Measurements from ENCODE around the gene KBTBD3.

The KBTBD3 gene
- total RNA-seq, result 4.5 to 6.4 (median 5.7) reads per million in 3 donors

GRCh38 chr11:106076919-106077608 is at the start of gene KBTBD3:
KBTBD3 (minus strand) TSS chr11:106077347; CDS start chr11:106059097, 18,250 bp downstream.
- no peaks in the 10 kb centered on the region for H3K9me3 ChIP-seq (ENCODE audit: control insufficient read depth, low read length)
- DNase-seq, result peak; percentile 95 to 99 (median 97)
- peak within 1 kb of the TSS; percentile 87 for H3K27ac ChIP-seq (ENCODE audit: insufficient read depth, low read length, poor library complexity, severe bottlenecking)
- H3K4me3 ChIP-seq (ENCODE audit: insufficient read depth, low read depth, low read length, poor library complexity, severe bottlenecking), result peak within 1 kb of the TSS; percentile 84
- H3K36me3 ChIP-seq (ENCODE audit: control insufficient read depth, insufficient read depth, low read length), result peaks cover 9% of the 10 kb centered on the region
- no peaks in the 10 kb centered on the region for H3K27me3 ChIP-seq (replicated peaks; ENCODE audit: control insufficient read depth, insufficient read depth, low read length, poor library complexity, severe bottlenecking)
- peaks cover 13% of the 10 kb centered on the region for H3K4me1 ChIP-seq (ENCODE audit: control insufficient read depth, insufficient read depth, low read length, poor library complexity, severe bottlenecking)

GRCh38 chr11:106121570-106122320 is 44.6 kb upstream of the KBTBD3 start:
- no peaks in the 10 kb centered on the region for H3K4me1 ChIP-seq (ENCODE audit: control insufficient read depth, insufficient read depth, low read length, poor library complexity, severe bottlenecking)
- H3K27ac ChIP-seq (ENCODE audit: insufficient read depth, low read length, poor library complexity, severe bottlenecking), result no peak overlapping the region
- no peak overlapping the region for H3K4me3 ChIP-seq (ENCODE audit: insufficient read depth, low read depth, low read length, poor library complexity, severe bottlenecking)
- no peak for DNase-seq
- no peaks in the 10 kb centered on the region for H3K9me3 ChIP-seq (ENCODE audit: control insufficient read depth, low read length)
- peaks cover 7% of the 10 kb centered on the region for H3K27me3 ChIP-seq (replicated peaks; ENCODE audit: control insufficient read depth, insufficient read depth, low read length, poor library complexity, severe bottlenecking)
- H3K36me3 ChIP-seq (ENCODE audit: control insufficient read depth, insufficient read depth, low read length), result no peaks in the 10 kb centered on the region

GRCh38 chr11:106105986-106106385 is 28.8 kb upstream of the KBTBD3 start:
- no peaks in the 10 kb centered on the region for H3K9me3 ChIP-seq (ENCODE audit: control insufficient read depth, low read length)
- no peak for DNase-seq
- no peak overlapping the region for H3K27ac ChIP-seq (ENCODE audit: insufficient read depth, low read length, poor library complexity, severe bottlenecking)
- H3K4me1 ChIP-seq (ENCODE audit: control insufficient read depth, insufficient read depth, low read length, poor library complexity, severe bottlenecking), result no peaks in the 10 kb centered on the region
- H3K36me3 ChIP-seq (ENCODE audit: control insufficient read depth, insufficient read depth, low read length), result no peaks in the 10 kb centered on the region
- H3K4me3 ChIP-seq (ENCODE audit: insufficient read depth, low read depth, low read length, poor library complexity, severe bottlenecking), result no peak overlapping the region
- H3K27me3 ChIP-seq (replicated peaks; ENCODE audit: control insufficient read depth, insufficient read depth, low read length, poor library complexity, severe bottlenecking), result no peaks in the 10 kb centered on the region

GRCh38 chr11:106101819-106102218 is 24.7 kb upstream of the KBTBD3 start:
- DNase-seq, result no peak
- no peak overlapping the region for H3K4me3 ChIP-seq (ENCODE audit: insufficient read depth, low read depth, low read length, poor library complexity, severe bottlenecking)
- H3K27ac ChIP-seq (ENCODE audit: insufficient read depth, low read length, poor library complexity, severe bottlenecking), result no peak overlapping the region
- H3K36me3 ChIP-seq (ENCODE audit: control insufficient read depth, insufficient read depth, low read length), result peaks cover 11% of the 10 kb centered on the region
- H3K27me3 ChIP-seq (replicated peaks; ENCODE audit: control insufficient read depth, insufficient read depth, low read length, poor library complexity, severe bottlenecking), result no peaks in the 10 kb centered on the region
- H3K4me1 ChIP-seq (ENCODE audit: control insufficient read depth, insufficient read depth, low read length, poor library complexity, severe bottlenecking), result no peaks in the 10 kb centered on the region
- no peaks in the 10 kb centered on the region for H3K9me3 ChIP-seq (ENCODE audit: control insufficient read depth, low read length)

GRCh38 chr11:106101370-106101769 is 24.2 kb upstream of the KBTBD3 start:
- H3K9me3 ChIP-seq (ENCODE audit: control insufficient read depth, low read length), result no peaks in the 10 kb centered on the region
- no peak for DNase-seq
- no peak overlapping the region for H3K4me3 ChIP-seq (ENCODE audit: insufficient read depth, low read depth, low read length, poor library complexity, severe bottlenecking)

GRCh38 chr11:106098893-106099553 is 21.9 kb upstream of the KBTBD3 start:
- Histone ChIP-seq H3K4me1 (ENCODE audit: control insufficient read depth, insufficient read depth, low read length, poor library complexity, severe bottlenecking) (no peaks in the 10 kb centered on the region), H3K36me3 (ENCODE audit: control insufficient read depth, insufficient read depth, low read length) (peaks cover 27% of the 10 kb centered on the region), H3K9me3 (ENCODE audit: control insufficient read depth, low read length) (no peaks in the 10 kb centered on the region), H3K4me3 (ENCODE audit: insufficient read depth, low read depth, low read length, poor library complexity, severe bottlenecking) (no peak overlapping the region), H3K27me3 (replicated peaks; ENCODE audit: control insufficient read depth, insufficient read depth, low read length, poor library complexity, severe bottlenecking) (no peaks in the 10 kb centered on the region), H3K27ac (ENCODE audit: insufficient read depth, low read length, poor library complexity, severe bottlenecking) (no peak overlapping the region)
- no peak for DNase-seq

More at GRCh38 chr11:106101370-106101769, 24.2 kb upstream of the KBTBD3 start:
- Histone ChIP-seq H3K4me1 (ENCODE audit: control insufficient read depth, insufficient read depth, low read length, poor library complexity, severe bottlenecking) (no peaks in the 10 kb centered on the region), H3K36me3 (ENCODE audit: control insufficient read depth, insufficient read depth, low read length) (peaks cover 12% of the 10 kb centered on the region), H3K27ac (ENCODE audit: insufficient read depth, low read length, poor library complexity, severe bottlenecking) (no peak overlapping the region), H3K27me3 (replicated peaks; ENCODE audit: control insufficient read depth, insufficient read depth, low read length, poor library complexity, severe bottlenecking) (no peaks in the 10 kb centered on the region)

- peaks cover 49% of the 10 kb centered on the region for H3K36me3 ChIP-seq (ENCODE audit: control insufficient read depth, insufficient read depth, low read length)
- DNase-seq, result no peak
- H3K9me3 ChIP-seq (ENCODE audit: control insufficient read depth, low read length), result no peaks in the 10 kb centered on the region
- no peak overlapping the region for H3K4me3 ChIP-seq (ENCODE audit: insufficient read depth, low read depth, low read length, poor library complexity, severe bottlenecking)
- no peak overlapping the region for H3K27ac ChIP-seq (ENCODE audit: insufficient read depth, low read length, poor library complexity, severe bottlenecking)
- H3K4me1 ChIP-seq (ENCODE audit: control insufficient read depth, insufficient read depth, low read length, poor library complexity, severe bottlenecking), result no peaks in the 10 kb centered on the region
- H3K27me3 ChIP-seq (replicated peaks; ENCODE audit: control insufficient read depth, insufficient read depth, low read length, poor library complexity, severe bottlenecking), result no peaks in the 10 kb centered on the region
Measured at GRCh38 chr11:106092446-106092845, 15.3 kb upstream of the KBTBD3 start.

GRCh38 chr11:106091480-106092123 is 14.5 kb upstream of the KBTBD3 start:
- Histone ChIP-seq H3K9me3 (ENCODE audit: control insufficient read depth, low read length) (no peaks in the 10 kb centered on the region), H3K27me3 (replicated peaks; ENCODE audit: control insufficient read depth, insufficient read depth, low read length, poor library complexity, severe bottlenecking) (no peaks in the 10 kb centered on the region), H3K27ac (ENCODE audit: insufficient read depth, low read length, poor library complexity, severe bottlenecking) (no peak overlapping the region), H3K4me1 (ENCODE audit: control insufficient read depth, insufficient read depth, low read length, poor library complexity, severe bottlenecking) (no peaks in the 10 kb centered on the region), H3K4me3 (ENCODE audit: insufficient read depth, low read depth, low read length, poor library complexity, severe bottlenecking) (no peak overlapping the region), H3K36me3 (ENCODE audit: control insufficient read depth, insufficient read depth, low read length) (peaks cover 42% of the 10 kb centered on the region)
- DNase-seq, result no peak

- DNase-seq, result no peak
- Histone ChIP-seq H3K4me1 (ENCODE audit: control insufficient read depth, insufficient read depth, low read length, poor library complexity, severe bottlenecking) (no peaks in the 10 kb centered on the region), H3K27me3 (replicated peaks; ENCODE audit: control insufficient read depth, insufficient read depth, low read length, poor library complexity, severe bottlenecking) (no peaks in the 10 kb centered on the region), H3K36me3 (ENCODE audit: control insufficient read depth, insufficient read depth, low read length) (peaks cover 25% of the 10 kb centered on the region), H3K9me3 (ENCODE audit: control insufficient read depth, low read length) (no peaks in the 10 kb centered on the region), H3K4me3 (ENCODE audit: insufficient read depth, low read depth, low read length, poor library complexity, severe bottlenecking) (no peak overlapping the region), H3K27ac (ENCODE audit: insufficient read depth, low read length, poor library complexity, severe bottlenecking) (no peak overlapping the region)
Measured at GRCh38 chr11:106088896-106089295, 11.7 kb upstream of the KBTBD3 start.

Measured in effector memory CD4-positive, alpha-beta T cell (primary cell).